HG02678 (cell line): Measurements from ENCODE around the gene INAFM2.
A peak's percentile ranks its signal among the peaks of the same experiment; 100 is the strongest.

Experiments used
- ATAC-seq: cut with Tn5 transposase; IDR thresholded peaks from one replicate; pipeline ENCODE4 v1.9.1; 2021; ENCODE audit warnings: mild to moderate bottlenecking, moderate library complexity; ENCODE audit not compliant: unreplicated experiment

The INAFM2 gene

GRCh38 chr15:40342416-40343320 lies 19.2 kb downstream of the INAFM2 start:
- no peak for ATAC-seq

- no peak for ATAC-seq
Observed at GRCh38 chr15:40343512-40343911, 20.0 kb downstream of the INAFM2 start.

GRCh38 chr15:40344217-40344616 lies 20.7 kb downstream of the INAFM2 start:
- ATAC-seq = no peak

- ATAC-seq = no peak
Observed at GRCh38 chr15:40344631-40345120, 21.2 kb downstream of the INAFM2 start.

GRCh38 chr15:40345225-40345866 lies 21.9 kb downstream of the INAFM2 start:
- ATAC-seq = no peak

- no peak for ATAC-seq
Observed at GRCh38 chr15:40345867-40346578, 22.5 kb downstream of the INAFM2 start.

- no peak for ATAC-seq
Observed at GRCh38 chr15:40346579-40347558, 23.4 kb downstream of the INAFM2 start.

GRCh38 chr15:40347559-40348473 lies 24.3 kb downstream of the INAFM2 start:
- no peak for ATAC-seq

- no peak for ATAC-seq
Observed at GRCh38 chr15:40348474-40348870, 25.0 kb downstream of the INAFM2 start.

GRCh38 chr15:40349163-40349562 lies 25.7 kb downstream of the INAFM2 start:
- no peak for ATAC-seq

- ATAC-seq = no peak
Observed at GRCh38 chr15:40352281-40352901, 28.9 kb downstream of the INAFM2 start.

GRCh38 chr15:40353697-40354096 lies 30.2 kb downstream of the INAFM2 start:
- ATAC-seq = no peak

GRCh38 chr15:40354408-40355171 lies 31.1 kb downstream of the INAFM2 start:
- ATAC-seq = no peak

- ATAC-seq = no peak
Observed at GRCh38 chr15:40355976-40356585, 32.6 kb downstream of the INAFM2 start.

GRCh38 chr15:40357246-40357645 lies 33.8 kb downstream of the INAFM2 start:
- no peak for ATAC-seq

- peak; percentile 89 for ATAC-seq
Observed at GRCh38 chr15:40357723-40358470, 34.4 kb downstream of the INAFM2 start, which contains the start of gene DISP2. DISP2 (plus strand) TSS chr15:40358219; CDS start chr15:40358322, 103 bp downstream.
